GM19025 (cell line): Measurements from ENCODE around the gene NOX3.
"Not testable (repeated sequence)": the region's sequence is repeated elsewhere in the genome, so short reads cannot be mapped to it uniquely, and the experiment has no call there.

Source experiments
- ATAC-seq: cut with Tn5 transposase; IDR thresholded peaks from one replicate; pipeline ENCODE4 v1.9.1; 2021; ENCODE audit warnings: mild to moderate bottlenecking, low read depth, moderate library complexity; ENCODE audit not compliant: unreplicated experiment

NOX3 gene

GRCh38 chr6:155470979-155471616 lies 15.5 kb upstream of the NOX3 start:
- not testable (repeated sequence) for ATAC-seq

DNA sequence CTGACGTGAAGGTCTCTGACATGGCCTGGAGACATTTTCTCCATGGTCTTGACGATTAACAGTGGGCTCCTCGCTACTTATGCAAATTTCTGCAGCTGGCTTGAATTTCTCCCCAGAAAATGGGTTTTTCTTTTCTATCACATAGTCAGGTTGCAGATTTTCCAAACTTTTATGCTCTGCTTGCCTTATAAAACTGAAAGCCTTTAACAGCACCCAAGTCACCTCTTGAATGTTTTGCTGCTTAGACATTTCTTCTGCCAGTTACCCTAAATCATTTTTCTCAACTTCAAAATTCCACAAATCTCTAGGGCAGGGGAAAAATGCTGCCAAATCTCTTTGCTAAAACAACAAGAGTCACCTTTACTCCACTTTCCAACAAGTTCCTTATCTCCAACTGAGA lies 12.9 kb upstream of the NOX3 start:
- ATAC-seq, result not testable (repeated sequence)

- no peak for ATAC-seq
Observed at GRCh38 chr6:155466539-155466938, 10.9 kb upstream of the NOX3 start.

DNA sequence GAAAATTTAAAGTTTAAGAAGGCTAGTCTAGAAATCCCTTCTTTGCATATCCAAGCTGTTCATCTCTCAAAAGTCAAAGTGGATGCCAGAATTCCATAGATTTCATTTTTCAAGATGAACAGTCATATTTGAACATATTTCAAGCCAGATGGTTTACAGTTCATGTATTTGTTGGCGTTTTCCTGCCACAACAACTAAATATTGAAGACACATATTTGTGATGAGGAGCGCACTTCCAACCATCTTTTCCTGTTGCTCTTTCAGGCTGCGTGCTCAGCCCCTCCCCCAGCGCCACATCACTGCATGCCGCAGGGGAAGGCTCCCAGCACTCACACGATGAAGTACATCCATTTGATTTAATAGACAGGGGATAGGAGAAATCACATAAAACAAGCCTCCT lies 5.9 kb upstream of the NOX3 start:
- no peak for ATAC-seq

- no peak for ATAC-seq
Observed at GRCh38 chr6:155454471-155454870, 1.2 kb downstream of the NOX3 start.

GRCh38 chr6:155454008-155454407 lies 1.6 kb downstream of the NOX3 start:
- ATAC-seq, result no peak

GRCh38 chr6:155452576-155452975 lies 3.1 kb downstream of the NOX3 start:
- ATAC-seq, result no peak

DNA sequence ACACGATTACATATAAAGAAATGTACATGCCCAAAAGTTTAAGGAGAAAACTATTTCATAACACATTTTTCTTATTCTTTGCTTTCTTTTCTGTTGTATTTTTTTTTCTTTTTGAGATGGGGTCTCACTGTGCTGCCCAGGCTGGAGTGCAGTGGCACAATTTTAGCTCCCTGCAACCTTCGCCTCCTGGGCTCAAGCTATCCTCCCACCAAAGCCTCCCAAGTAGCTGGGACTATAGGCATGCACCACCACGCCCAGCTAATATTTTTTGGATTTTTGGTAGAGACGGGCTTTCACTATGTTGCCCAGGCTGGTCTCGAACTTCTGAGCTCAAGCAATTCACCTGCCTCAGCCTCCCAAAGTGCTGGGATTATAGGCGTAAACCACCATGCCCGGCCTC lies 4.1 kb downstream of the NOX3 start:
- not testable (repeated sequence) for ATAC-seq

DNA sequence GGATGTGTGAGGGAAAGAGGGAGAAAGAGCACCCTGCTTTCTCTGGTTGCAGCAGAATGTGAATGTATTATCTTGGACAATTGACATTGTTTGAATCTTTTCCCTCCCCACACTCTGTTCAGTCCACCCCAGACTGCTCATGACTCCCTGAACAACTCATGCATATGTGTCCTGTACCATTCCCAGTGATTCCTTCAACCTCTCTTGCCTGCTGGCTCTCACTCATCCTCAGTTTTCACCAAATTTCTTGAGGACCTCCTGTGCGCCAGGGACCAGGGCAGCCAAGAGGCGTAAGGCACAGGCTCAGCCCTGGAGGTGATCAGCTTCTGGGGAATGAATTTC lies 5.4 kb downstream of the NOX3 start:
- ATAC-seq, result no peak

GRCh38 chr6:155449450-155450239 lies 6.0 kb downstream of the NOX3 start:
- ATAC-seq, result no peak

- ATAC-seq, result no peak
Observed at GRCh38 chr6:155448668-155449449, 6.8 kb downstream of the NOX3 start.

DNA sequence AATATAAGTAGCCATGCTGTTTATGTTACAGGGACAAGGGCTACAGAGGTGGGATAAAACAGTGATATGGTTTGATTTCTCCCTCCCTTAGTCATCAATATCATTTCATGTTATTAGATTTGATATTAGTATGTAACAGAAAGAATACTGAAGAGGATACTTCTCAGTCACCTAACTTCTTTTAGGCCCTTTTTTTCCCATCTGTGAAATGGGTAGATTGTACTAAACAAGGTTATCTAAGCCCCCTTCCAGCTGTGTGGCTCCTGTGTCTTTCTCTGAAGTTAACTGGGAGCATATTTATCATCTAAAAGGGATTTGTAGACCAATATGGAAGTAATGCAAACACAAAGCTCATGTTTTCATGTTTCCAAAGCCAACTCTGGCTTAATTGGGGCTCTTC lies 7.7 kb downstream of the NOX3 start:
- ATAC-seq, result no peak

GRCh38 chr6:155444952-155445903 lies 10.4 kb downstream of the NOX3 start:
- ATAC-seq, result no peak

- no peak for ATAC-seq
Observed at GRCh38 chr6:155444120-155444917, 11.3 kb downstream of the NOX3 start.

GRCh38 chr6:155443168-155443567 lies 12.5 kb downstream of the NOX3 start:
- ATAC-seq, result no peak

- ATAC-seq, result no peak
Observed at GRCh38 chr6:155442562-155442961, 13.1 kb downstream of the NOX3 start.

DNA sequence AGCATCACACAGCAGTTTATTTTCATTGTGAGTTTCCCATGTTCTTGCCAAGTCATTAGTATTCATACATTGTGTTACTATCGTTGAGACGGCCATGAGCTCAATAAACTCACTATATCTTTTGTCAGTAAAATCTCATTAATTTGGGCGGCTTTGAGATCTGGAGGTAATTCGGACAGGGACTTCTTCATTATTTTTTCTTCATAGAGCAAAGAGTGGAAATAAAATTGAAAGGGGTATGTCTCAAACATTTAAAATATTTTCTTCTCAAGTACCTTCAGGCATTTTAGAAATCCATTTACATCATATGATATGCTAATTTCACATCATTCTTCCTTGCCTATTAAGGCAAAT lies 14.6 kb downstream of the NOX3 start:
- no peak for ATAC-seq

DNA sequence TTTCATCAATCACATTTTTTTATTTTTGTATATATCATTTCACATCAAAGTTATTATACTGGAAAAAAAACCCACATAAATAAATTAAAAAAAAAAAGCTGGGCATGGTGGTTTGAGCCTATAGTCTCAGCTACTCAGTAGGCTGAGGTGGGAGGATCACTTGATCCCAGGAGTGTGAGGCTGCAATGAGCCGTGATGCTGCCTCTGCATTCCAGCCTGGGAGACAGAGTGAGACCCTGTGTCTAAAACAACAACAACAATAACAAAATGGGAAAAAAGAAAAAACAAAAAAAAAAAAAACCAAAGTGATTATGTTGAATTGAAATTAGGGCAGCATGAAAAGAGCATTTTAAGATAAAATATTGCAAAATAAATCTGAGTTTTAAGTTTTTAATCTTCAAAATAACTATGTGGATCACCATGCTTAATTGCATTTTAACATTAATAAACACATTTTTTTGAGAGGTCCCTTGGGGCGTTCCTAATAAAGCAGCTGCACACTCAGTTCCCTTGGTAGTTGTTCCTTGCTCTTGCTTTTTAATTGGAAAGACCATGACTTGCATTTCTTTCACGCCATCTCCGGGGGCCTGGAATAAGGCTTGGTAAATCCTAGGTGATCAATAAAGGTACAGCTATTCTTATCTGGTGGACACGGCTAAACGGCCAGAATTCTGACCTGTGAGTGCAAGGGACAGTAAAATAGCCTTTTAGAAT lies 15.1 kb downstream of the NOX3 start:
- ATAC-seq, result no peak

DNA sequence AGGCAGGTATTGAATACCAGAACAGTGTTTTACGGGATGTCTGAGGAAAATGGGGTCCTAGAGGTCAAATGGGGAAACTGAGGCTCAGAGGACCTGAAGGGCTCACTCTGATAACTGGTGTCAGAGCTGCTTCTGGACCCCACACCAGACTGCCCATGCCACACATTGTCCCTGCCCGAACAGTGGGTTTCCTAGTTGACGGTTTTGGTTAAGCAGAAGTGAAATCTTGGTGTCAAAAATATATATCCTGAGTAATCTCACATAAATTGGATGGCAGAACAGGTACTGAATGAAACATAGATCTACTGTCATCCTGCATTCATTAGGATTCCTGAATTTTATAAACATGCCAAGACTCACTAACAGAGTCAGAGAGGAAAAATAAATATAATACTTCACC lies 16.3 kb downstream of the NOX3 start:
- ATAC-seq, result no peak
